Neutrophil (primary cell): ENCODE measurements around the gene EXOG.

Source experiments
- H3K27ac ChIP-seq: fragments of 200-600 bp; sonication (generic); 2 replicates; pipeline ENCODE4 v1.5.1; 2016; ENCODE audit warnings: mild to moderate bottlenecking, moderate library complexity
- H3K27me3 ChIP-seq: fragments of 200-600 bp; sonication (generic); 2 replicates; pipeline ENCODE4 v1.6.0; 2016; ENCODE audit warnings: mild to moderate bottlenecking
- H3K36me3 ChIP-seq: fragments of 200-600 bp; sonication (generic); 2 replicates; pipeline ENCODE4 v1.5.1; 2017
- H3K4me1 ChIP-seq, 2 experiments: fragments of 200-600 bp in 1 of 2; sonication (generic) in 1 of 2; 1 replicate in 1 of 2; 2 replicates in 1 of 2; pipeline versions ENCODE4 v1.5.1 to v1.6.1; 2013 to 2016; ENCODE audit warnings: low read depth in 1 of 2, low read length in 1 of 2, mild to moderate bottlenecking in 1 of 2, moderate library complexity in 1 of 2; ENCODE audit not compliant: control insufficient read depth in 1 of 2, insufficient read depth in 1 of 2
- H3K4me3 ChIP-seq, 2 experiments: fragments of 200-600 bp in 1 of 2; sonication (generic) in 1 of 2; 1 replicate in 1 of 2; 2 replicates in 1 of 2; pipeline ENCODE4 v1.5.1; 2013 to 2016; ENCODE audit warnings: low read depth in 1 of 2, low read length in 1 of 2, mild to moderate bottlenecking in 1 of 2, moderate library complexity in 1 of 2
- H3K9me3 ChIP-seq: fragments of 200-600 bp; sonication (generic); 2 replicates; pipeline ENCODE4 v1.5.1; 2016
- TF ChIP-seq, protein P1 (sequence below): fragments of 200-600 bp; sonication (generic); IDR thresholded peaks from 2 replicates; pipeline ENCODE4 v1.5.1; 2016; ENCODE audit warnings: antibody characterized with exemption

EXOG gene

DNA sequence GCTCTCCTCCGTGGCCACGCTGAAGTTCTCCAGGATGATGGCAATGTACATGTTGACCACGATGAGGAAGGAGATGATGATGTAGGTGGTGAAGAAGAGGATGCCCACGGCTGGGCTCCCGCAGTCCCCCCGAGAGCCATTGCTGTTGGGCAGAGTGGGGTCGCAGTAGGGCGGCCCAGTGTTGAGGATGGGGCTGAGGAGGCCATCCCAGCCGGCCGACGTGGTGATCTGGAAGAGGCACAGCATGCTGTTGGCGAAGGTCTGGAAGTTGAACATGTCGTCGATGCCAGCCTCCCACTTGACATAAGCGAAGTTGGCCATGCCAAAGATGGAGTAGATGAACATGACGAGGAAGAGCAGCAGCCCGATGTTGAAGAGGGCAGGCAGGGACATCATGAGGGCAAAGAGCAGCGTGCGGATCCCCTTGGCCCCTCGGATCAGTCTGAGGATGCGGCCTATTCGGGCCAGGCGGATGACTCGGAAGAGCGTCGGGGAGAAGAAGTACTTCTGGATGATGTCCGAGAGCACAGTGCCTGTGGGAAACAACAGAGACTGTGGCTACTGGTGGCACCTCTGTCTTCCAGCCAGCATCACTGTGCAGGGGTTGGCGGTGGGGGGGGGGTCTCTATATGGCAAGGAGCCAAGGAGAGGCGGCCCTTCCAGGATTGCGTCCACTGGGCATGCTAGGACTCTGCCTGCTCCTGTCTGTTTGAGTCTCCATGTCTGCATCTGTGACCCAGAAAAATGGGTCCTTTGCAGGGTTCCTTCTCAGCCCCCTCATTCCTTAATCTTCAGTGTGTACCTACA lies 55.1 kb downstream of the EXOG start:
- TF ChIP-seq, protein P1, sequence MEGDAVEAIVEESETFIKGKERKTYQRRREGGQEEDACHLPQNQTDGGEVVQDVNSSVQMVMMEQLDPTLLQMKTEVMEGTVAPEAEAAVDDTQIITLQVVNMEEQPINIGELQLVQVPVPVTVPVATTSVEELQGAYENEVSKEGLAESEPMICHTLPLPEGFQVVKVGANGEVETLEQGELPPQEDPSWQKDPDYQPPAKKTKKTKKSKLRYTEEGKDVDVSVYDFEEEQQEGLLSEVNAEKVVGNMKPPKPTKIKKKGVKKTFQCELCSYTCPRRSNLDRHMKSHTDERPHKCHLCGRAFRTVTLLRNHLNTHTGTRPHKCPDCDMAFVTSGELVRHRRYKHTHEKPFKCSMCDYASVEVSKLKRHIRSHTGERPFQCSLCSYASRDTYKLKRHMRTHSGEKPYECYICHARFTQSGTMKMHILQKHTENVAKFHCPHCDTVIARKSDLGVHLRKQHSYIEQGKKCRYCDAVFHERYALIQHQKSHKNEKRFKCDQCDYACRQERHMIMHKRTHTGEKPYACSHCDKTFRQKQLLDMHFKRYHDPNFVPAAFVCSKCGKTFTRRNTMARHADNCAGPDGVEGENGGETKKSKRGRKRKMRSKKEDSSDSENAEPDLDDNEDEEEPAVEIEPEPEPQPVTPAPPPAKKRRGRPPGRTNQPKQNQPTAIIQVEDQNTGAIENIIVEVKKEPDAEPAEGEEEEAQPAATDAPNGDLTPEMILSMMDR = no peak
- no peaks in the 10 kb centered on the region for H3K4me1 ChIP-seq
- H3K27me3 ChIP-seq = no peaks in the 10 kb centered on the region
- no peaks in the 10 kb centered on the region for H3K9me3 ChIP-seq
- no peak overlapping the region for H3K27ac ChIP-seq
- H3K36me3 ChIP-seq = no peaks in the 10 kb centered on the region
- H3K4me3 ChIP-seq = no peak overlapping the region

- H3K27ac ChIP-seq = no peak overlapping the region
- H3K9me3 ChIP-seq = no peaks in the 10 kb centered on the region
- no peaks in the 10 kb centered on the region for H3K4me1 ChIP-seq
- no peaks in the 10 kb centered on the region for H3K36me3 ChIP-seq
- H3K4me3 ChIP-seq = no peak overlapping the region
- H3K27me3 ChIP-seq = no peaks in the 10 kb centered on the region
- TF ChIP-seq, protein P1 = no peak
Observed at GRCh38 chr3:38552364-38552763, 56.2 kb downstream of the EXOG start.

DNA sequence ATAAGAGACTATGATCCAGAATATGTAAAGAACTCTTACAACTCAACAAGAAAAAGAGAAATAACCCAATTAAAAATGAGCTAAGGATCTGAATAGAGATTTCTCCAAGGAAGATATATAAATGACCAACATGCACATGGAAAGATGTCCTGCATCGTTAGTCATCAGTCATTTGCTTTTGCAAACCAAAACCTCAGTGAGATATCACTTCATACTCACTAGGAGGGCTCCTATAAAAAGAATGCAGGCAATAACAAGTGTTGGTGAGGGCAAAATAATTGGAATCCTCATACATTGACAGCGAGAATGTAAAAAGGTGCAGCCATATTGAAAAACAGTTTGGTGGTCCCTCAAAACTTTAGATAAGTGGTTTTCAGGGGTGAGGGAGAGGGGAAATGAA lies 56.9 kb downstream of the EXOG start:
- H3K36me3 ChIP-seq = no peaks in the 10 kb centered on the region
- TF ChIP-seq, protein P1 = no peak
- no peak overlapping the region for H3K27ac ChIP-seq

DNA sequence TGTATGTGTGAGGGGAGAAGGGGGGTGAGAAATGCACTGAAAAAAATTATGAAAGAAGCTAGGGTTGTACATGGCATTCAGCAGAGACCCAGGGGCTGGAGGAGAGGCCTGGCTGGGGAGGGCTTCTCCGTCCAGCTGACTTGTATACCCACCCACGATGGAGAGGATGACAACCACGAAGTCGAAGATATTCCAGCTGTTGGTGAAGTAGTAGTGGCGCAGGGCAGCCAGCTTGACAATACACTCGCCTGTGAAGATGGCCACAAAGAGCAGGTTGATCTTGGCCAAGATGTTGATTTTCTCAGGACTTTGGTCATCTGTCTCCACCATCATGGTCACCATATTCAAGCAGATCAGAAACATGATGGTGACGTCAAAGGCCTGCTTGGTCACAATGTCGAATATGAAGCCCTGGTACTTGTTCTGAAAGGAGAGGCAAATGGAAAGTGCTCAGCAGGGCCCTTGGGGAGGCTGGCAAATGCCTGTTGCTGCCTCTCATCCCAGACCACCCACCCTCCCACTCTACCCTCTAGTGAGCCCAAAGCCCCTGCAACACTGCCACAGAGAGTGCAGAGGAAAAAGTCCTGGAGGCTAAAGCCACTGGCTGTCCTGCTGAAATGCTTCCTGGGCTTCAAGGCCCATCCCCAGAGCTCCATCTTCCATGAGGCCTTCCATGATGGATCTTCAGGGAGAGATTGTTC lies 58.1 kb downstream of the EXOG start:
- no peak overlapping the region for H3K4me3 ChIP-seq
- H3K9me3 ChIP-seq = no peaks in the 10 kb centered on the region
- no peaks in the 10 kb centered on the region for H3K27me3 ChIP-seq
- TF ChIP-seq, protein P1 = no peak
- no peak overlapping the region for H3K27ac ChIP-seq
- no peaks in the 10 kb centered on the region for H3K4me1 ChIP-seq
- H3K36me3 ChIP-seq = no peaks in the 10 kb centered on the region

More for the DNA sequence above, 56.9 kb downstream of the EXOG start:
- Histone ChIP-seq H3K4me1 (no peaks in the 10 kb centered on the region), H3K27me3 (no peaks in the 10 kb centered on the region), H3K4me3 (no peak overlapping the region), H3K9me3 (no peaks in the 10 kb centered on the region)

DNA sequence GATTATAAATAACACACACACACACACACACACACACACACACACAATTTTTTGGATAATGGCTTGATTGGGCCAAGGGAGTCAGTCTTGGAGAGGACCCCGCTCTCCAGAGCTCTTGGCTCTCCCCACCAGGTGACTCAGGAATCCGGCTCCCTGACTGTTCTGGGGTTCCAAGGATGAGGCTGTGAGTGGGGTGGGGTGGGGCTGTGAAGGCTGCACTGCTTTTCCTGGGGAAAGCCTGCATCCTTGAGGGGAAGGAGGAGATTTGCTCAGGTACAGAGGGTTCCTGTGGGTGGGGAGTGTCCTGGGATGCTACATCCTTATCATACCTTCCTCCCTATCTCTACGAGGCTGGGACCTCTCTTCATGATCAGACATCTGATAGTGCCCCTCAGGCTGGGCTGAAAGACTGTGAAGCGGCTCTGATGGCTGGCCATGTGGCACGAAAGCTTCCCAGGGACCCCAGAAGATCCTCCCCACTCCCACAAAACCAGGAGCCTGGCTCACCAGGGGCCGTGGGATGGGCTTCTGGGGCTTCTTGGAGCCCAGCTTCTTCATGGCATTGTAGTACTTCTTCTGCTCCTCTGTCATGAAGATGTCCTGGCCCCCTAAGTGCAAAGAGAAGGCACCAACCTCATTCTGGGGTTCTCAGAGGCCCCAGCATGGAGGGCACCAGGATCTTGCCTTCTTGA lies 59.2 kb downstream of the EXOG start:
- TF ChIP-seq, protein P1 = no peak
- H3K36me3 ChIP-seq = no peaks in the 10 kb centered on the region
- H3K9me3 ChIP-seq = no peaks in the 10 kb centered on the region
- H3K27ac ChIP-seq = no peak overlapping the region
- H3K4me3 ChIP-seq = no peak overlapping the region
- H3K4me1 ChIP-seq = no peaks in the 10 kb centered on the region
- H3K27me3 ChIP-seq = no peaks in the 10 kb centered on the region
